Motor neuron (in vitro differentiated cells): ENCODE data around the gene ARHGAP10. TPM values are rescaled to one million over a fixed set of nuclear protein-coding genes. Genes with fewer than 3 reads are reported as not detected.

Source experiments
- ATAC-seq, 8 experiments: fragments of 200-7000 bp; cut with Tn5 transposase; replicated peaks in 6 of 8; 2 replicates each; pipeline ENCODE4 v1.8.0; 2021; ENCODE audit warnings: mild to moderate bottlenecking in 8 of 8, moderate library complexity in 8 of 8
- H3K27ac ChIP-seq, 2 donors: fragments of 250-450 bp; sonication (Bioruptor Pico); 2 replicates each; pipeline ENCODE4 v1.9.0; 2021; ENCODE audit warnings: antibody characterized with exemption in 2 of 2, mild to moderate bottlenecking in 2 of 2, moderate library complexity in 1 of 2
- H3K4me1 ChIP-seq, 2 donors: fragments of 250-450 bp; sonication (Bioruptor Pico); replicated peaks in 1 of 2; 2 replicates each; pipeline ENCODE4 v1.6.1; 2021; ENCODE audit warnings: antibody characterized with exemption in 2 of 2, mild to moderate bottlenecking in 2 of 2, moderate library complexity in 1 of 2
- H3K4me3 ChIP-seq, 5 donors: fragments of 250-450 bp; sonication (Bioruptor Pico); 2 replicates each; pipeline ENCODE4 v1.9.0; 2021; ENCODE audit warnings: antibody characterized with exemption in 5 of 5, mild to moderate bottlenecking in 5 of 5, moderate library complexity in 4 of 5
- WGBS, 10 experiments: fragments of 450-650 bp; shearing (Covaris generic); methylation state at CpG; one replicate each; pipeline ENCODE4 v1.0.0; 2022; 5-methylcytosine and 5-hydroxymethylcytosine counted together
- in situ Hi-C, 9 experiments: fragments of 400-800 bp; cut with MboI; loops; one replicate each; pipeline ENCODE4 v1.15.0; 2021; ENCODE audit warnings: low sequenced_read_pairs in 9 of 9, low pct_unique_long_range_greater_than_20kb in 2 of 9; ENCODE audit not compliant: unreplicated experiment in 9 of 9
- total RNA-seq, 8 experiments: library from RNA; unstranded; fragments of 300-600 nt; gene quantifications; 2 replicates each; pipeline versions ENCODE4 v1.2.3 to v1.2.4, GENCODE V29; 2022

ARHGAP10 gene
- total RNA-seq, 8 experiments from 2014 or later: 1.6 to 16.1 (median 8.2) TPM

- Histone ChIP-seq H3K27ac (no peak overlapping the region), H3K4me3 (no peak overlapping the region), H3K4me1 (no peaks in the 10 kb centered on the region)
- ATAC-seq: peak in 2 of 8 experiments; percentile 67 to 92
- in situ Hi-C loops: loop anchor here in 3 of 9 experiments (10.0 to 25.0 kb wide), 2 partner anchors 148 to 150 kb away; no protein-coding TSS in a partner anchor
- 70 to 95% (median 84%) methylated on average over 2 to 8 of the region's 8 CpGs for WGBS, 10 experiments
Measured at GRCh38 chr4:147714575-147715401, 17.1 kb upstream of the ARHGAP10 start.

- H3K27ac ChIP-seq: no peak overlapping the region
- in situ Hi-C loops: loop anchor here in 3 of 9 experiments (10.0 to 25.0 kb wide), 2 partner anchors 144 to 147 kb away; no protein-coding TSS in a partner anchor
- no peak for ATAC-seq
- H3K4me3 ChIP-seq: no peak overlapping the region
- H3K4me1 ChIP-seq: no peaks in the 10 kb centered on the region
- WGBS, 10 experiments: 82 to 94% (median 88%) methylated on average over 1 of the region's 1 CpG; no CpG with 5 or more reads in 1 of the 10 experiments
Measured at GRCh38 chr4:147717878-147718277, 14.0 kb upstream of the ARHGAP10 start.

- in situ Hi-C loops: loop anchor here in 2 of 9 experiments (25.0 kb wide), 1 partner anchor 139 kb away; no protein-coding TSS in a partner anchor
- Histone ChIP-seq H3K4me3 (no peak overlapping the region), H3K27ac (no peak overlapping the region), H3K4me1 (no peaks in the 10 kb centered on the region)
- 50 to 92% (median 73%) methylated on average over 1 to 5 of the region's 5 CpGs for WGBS, 10 experiments
- ATAC-seq: peak in 5 of 8 experiments; percentile 66 to 92 (median 86)
Measured at GRCh38 chr4:147723326-147723725, 8.6 kb upstream of the ARHGAP10 start.

DNA sequence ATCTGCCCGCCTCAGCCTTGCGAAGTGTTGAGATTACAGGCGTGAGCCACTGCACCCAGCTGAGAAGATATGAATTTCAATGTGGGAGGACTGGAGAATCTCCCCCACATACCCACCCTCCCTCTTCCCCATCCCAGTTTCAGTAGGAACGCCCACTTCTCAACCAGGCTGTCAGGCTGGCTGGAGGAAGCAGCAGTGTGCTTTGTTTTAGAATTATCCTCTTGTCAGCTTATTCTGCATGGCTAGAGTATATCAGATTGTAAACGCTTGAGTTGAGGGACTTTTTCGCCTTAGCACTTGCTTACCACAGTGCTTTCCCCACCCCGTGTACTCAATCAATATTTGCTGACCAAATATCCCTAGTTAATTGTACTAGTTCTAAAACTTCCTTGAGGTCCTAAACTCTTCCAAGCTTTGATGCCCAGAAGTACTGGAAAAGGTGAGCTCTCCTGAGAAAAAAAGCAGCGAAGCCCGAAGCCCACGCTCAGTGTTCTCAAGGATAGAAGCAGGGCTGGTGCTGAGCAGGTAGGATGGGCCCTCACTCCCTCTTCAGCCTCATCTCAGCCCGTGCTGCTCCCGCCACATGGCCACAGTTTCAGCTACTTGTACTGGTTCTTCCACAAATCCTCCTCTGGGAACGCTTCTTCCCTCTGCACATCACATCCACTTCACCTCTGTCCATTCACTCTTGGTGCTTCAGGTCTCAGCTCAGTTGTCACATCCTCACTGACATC, 7.3 kb upstream of the ARHGAP10 start:
- H3K4me1 ChIP-seq: no peaks in the 10 kb centered on the region
- no peak overlapping the region for H3K4me3 ChIP-seq
- 48 to 100% (median 67%) methylated on average over 1 to 9 of the region's 13 CpGs; no CpG with 5 or more reads in 1 of the 10 experiments for WGBS, 10 experiments
- no peak overlapping the region for H3K27ac ChIP-seq
- in situ Hi-C loops: loop anchor here in 2 of 9 experiments (25.0 kb wide), 1 partner anchor 138 kb away; no protein-coding TSS in a partner anchor
- peak in 1 of 8 experiments; percentile 22 for ATAC-seq

GRCh38 chr4:147725673-147726072, 6.2 kb upstream of the ARHGAP10 start:
- H3K4me3 ChIP-seq: no peak overlapping the region
- no peak overlapping the region for H3K27ac ChIP-seq
- in situ Hi-C loops: no loop called here
- H3K4me1 ChIP-seq: no peaks in the 10 kb centered on the region
- ATAC-seq: no peak
- 60 to 83% (median 74%) methylated on average over 1 to 2 of the region's 4 CpGs; no CpG with 5 or more reads in 6 of the 10 experiments for WGBS, 10 experiments

- Histone ChIP-seq H3K27ac (no peak overlapping the region), H3K4me1 (no peaks in the 10 kb centered on the region), H3K4me3 (no peak overlapping the region)
- WGBS, 10 experiments: 38 to 100% (median 84%) methylated on average over 1 to 2 of the region's 2 CpGs; no CpG with 5 or more reads in 2 of the 10 experiments
- in situ Hi-C loops: no loop called here
- ATAC-seq: no peak
Measured at GRCh38 chr4:147727476-147728028, 4.3 kb upstream of the ARHGAP10 start.

- H3K4me1 ChIP-seq: peaks cover 5 to 7% of the 10 kb centered on the region in 2 donors
- ATAC-seq: no peak
- in situ Hi-C loops: no loop called here
- no peak overlapping the region for H3K27ac ChIP-seq
- H3K4me3 ChIP-seq: no peak overlapping the region
- WGBS, 10 experiments: 13 to 94% (median 47%) methylated on average over 3 to 4 of the region's 4 CpGs; no CpG with 5 or more reads in 2 of the 10 experiments
Measured at GRCh38 chr4:147730333-147730732, 1.6 kb upstream of the ARHGAP10 start.

DNA sequence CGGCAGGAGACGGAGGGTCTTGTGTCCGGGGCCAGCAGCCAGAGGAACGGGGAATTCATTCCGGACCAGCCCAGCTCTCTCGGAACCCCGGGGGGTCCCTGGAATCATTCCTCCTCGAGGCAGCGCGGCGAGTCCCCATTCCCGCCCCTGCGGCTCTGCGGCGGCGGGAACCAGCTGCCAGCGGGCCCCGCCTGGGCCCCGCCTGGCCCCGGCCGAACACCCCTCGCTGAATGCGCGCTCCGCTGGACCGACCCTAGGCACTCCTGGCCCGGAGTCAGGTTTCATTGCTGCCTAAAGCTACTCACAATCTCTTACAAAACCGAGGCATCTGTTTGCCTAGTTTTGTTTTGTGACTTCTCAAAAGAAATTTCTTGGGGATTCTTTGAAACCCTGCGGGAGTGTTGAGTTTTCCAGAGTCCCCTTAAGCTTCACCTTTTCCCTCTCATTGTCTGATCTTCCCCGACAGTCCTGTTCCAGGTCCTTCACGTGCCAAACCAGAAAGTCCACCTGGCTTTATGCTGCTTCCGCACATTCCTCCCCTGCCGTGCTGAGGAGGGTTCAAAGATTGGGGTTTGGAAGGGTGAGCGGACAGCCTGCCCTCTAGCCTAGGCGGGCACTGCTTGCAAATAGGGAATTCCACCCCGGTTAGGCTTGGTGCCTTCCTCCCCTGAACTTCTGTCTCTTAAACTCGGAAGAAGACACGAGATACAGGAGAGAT, 789 bp downstream of the ARHGAP10 start:
- Histone ChIP-seq H3K27ac (no peak overlapping the region), H3K4me3 (peak overlapping the region; percentile 49 to 64 (median 59)), H3K4me1 (peaks cover 5 to 7% of the 10 kb centered on the region in 2 donors)
- peak; percentile 39 to 67 (median 62) for ATAC-seq
- in situ Hi-C loops: no loop called here
- 0 to 20% (median 9%) methylated on average over 1 to 8 of the region's 38 CpGs; no CpG with 5 or more reads in 4 of the 10 experiments for WGBS, 10 experiments

GRCh38 chr4:147733716-147734344, 1.9 kb downstream of the ARHGAP10 start:
- ATAC-seq: no peak
- H3K27ac ChIP-seq: no peak overlapping the region
- peaks cover 5 to 7% of the 10 kb centered on the region in 2 donors for H3K4me1 ChIP-seq
- 0 to 86% (median 59%) methylated on average over 1 to 4 of the region's 5 CpGs; no CpG with 5 or more reads in 4 of the 10 experiments for WGBS, 10 experiments
- H3K4me3 ChIP-seq: no peak overlapping the region
- in situ Hi-C loops: no loop called here

DNA sequence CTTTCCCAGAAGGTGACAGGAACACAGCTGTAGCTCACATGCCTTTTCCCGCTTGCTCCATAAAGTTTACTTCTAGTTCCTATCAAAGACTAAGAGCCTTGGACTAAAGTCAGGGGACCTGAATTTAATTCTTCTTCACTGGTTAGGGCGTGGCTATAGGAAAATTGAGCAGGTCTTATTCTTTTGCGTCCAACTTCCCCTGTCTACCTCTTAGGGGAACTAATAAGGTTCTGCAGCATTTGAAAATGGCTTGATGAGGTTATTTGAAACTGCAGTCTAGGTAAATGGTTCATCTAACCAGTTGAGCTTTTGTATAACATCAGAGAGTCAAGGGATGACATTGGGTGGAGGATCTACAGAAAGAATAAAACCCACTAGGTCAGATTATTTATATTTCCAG, 2.6 kb downstream of the ARHGAP10 start:
- no peak overlapping the region for H3K27ac ChIP-seq

DNA sequence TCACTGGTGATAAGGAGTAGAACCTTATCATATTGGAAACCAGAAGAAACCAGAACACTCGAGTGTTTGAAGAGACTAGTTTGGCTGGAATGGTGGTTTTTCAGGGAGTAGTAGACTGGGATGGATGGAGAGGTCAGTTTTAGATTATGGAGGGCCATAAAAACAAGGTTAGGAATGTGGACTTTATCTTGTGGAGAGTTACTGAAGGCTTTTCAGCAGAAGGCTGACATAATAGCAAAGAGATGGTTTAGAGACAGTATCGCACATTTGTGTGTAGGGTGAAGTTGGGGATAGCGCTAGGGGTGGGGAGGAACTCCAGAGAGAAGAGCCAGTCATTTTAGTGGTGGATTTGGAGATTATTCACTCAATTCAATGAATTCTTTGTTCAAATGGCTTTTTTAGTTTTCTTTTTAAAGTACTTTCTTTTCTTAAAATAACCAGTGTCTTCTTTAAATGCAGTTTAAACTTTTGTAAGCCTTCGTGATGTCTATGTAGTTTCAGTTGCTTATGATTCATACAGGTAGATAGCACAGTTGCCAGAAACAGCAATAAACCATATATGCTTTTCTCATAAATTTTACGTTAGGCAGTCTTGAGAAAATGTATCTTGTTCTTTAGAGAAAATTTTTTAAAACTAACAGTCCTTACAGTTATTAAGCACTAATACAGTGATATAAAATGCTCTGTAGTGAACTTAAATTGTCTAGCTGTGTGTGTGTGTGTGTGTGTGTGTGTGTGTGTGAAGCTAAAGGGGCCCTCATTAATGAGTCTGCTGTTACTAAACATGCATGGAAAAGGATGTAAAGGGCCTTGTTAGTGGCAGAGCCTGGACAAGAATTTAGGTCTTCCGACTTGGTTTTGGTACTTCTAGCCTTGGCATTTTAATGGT, 3.8 kb downstream of the ARHGAP10 start:
- ATAC-seq: no peak
- in situ Hi-C loops: no loop called here
- Histone ChIP-seq H3K4me1 (peaks cover 5 to 7% of the 10 kb centered on the region in 2 donors), H3K27ac (no peak overlapping the region), H3K4me3 (no peak overlapping the region)
- 76 to 100% (median 84%) methylated on average over 2 to 6 of the region's 6 CpGs for WGBS, 10 experiments

More for the DNA sequence above, 2.6 kb downstream of the ARHGAP10 start:
- no peak for ATAC-seq
- Histone ChIP-seq H3K4me3 (no peak overlapping the region), H3K4me1 (peaks cover 5 to 7% of the 10 kb centered on the region in 2 donors)
- in situ Hi-C loops: no loop called here
- WGBS, 10 experiments: 33 to 97% (median 82%) methylated on average over 1 to 3 of the region's 3 CpGs; no CpG with 5 or more reads in 2 of the 10 experiments
